ENCODE measurements around the gene JAKMIP3. TPM values are rescaled to one million over a fixed set of nuclear protein-coding genes. Genes with fewer than 3 reads are reported as not detected.

JAKMIP3 gene
- total and polyA plus RNA-seq, 10 of the 15 experiments (the other 5 are each of a cell fraction or from before 2014, with no cell fraction given) = 0.01 TPM; not detected in 7

DNA sequence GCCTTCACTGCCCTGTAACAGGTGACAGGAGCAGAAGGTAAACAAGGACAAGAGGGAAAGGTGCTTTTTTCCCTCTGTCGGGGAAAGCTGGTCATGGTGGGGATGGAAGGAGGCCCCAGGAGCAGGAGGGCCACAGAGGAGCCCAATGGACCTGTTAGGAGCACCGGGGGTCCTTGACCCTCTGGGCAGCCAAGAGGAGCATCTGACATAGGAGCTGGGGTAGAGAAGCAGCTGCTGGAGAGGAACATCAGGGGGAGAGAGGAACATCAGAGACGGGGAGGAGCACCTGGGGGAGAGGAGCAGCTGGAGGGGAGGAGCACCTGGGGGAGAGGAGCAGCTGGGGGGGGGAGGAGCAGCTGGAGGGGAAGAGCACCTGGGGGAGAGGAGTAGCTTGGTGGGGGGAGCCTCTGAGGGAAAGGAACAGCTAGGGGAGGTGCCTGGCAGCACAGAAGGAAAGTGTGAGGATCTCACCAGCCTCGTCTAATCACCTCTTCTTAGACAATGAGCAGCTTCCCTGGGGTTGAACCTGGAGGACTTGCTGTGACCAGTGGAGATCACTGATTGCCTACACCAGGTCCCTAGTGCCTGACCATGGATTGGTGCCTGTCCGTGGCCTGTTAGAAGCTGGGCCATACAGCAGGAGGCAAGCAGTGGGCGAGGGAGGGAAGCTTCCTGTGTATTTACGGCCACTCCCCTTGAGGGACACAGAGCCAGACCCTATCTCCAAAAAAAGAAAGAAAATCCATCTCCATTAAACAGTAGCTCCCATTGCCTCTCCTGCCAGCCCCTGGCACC, 37.6 kb downstream of the JAKMIP3 start:
- ChIA-PET POLR2A (no interaction called here), CTCF (no interaction called here), SMC1A (ENCODE audit: uncharacterized antibody, unreplicated experiment) (no interaction called here), RAD21 (ENCODE audit: unreplicated experiment) (no interaction called here)
- no peaks in the 10 kb centered on the region for H3K36me3 ChIP-seq (ENCODE audit: control insufficient read depth in 2 of 2, insufficient read depth in 2 of 2, low read length in 1 of 2)
- no peaks in the 10 kb centered on the region for H3K27me3 ChIP-seq (replicated peaks in 1 of 2; ENCODE audit: control insufficient read depth in 2 of 2, insufficient read depth in 2 of 2, low read length in 1 of 2)
- TF ChIP-seq STAT3 (IDR thresholded peaks at IDR 0.05; ENCODE audit: low read depth, low read length) = no peak
- TF ChIP-seq CEBPB (IDR thresholded peaks at IDR 0.05; ENCODE audit: borderline replicate concordance in 1 of 2, low read depth in 2 of 2, low read length in 2 of 2) = no peak
- no peak for TF ChIP-seq GABPA (IDR thresholded peaks at IDR 0.05; ENCODE audit: low read depth)
- TF ChIP-seq SP1 (IDR thresholded peaks at IDR 0.05; ENCODE audit: low read depth, low read length) = no peak
- no peak for TF ChIP-seq ASH2L (IDR thresholded peaks at IDR 0.05; ENCODE audit: borderline replicate concordance, low read depth)
- TF ChIP-seq BCL11A (IDR thresholded peaks at IDR 0.05; ENCODE audit: low read depth, low read length) = no peak
- TF ChIP-seq SMAD1 (IDR thresholded peaks at IDR 0.05; ENCODE audit: low read depth, partially characterized antibody) = no peak
- TF ChIP-seq, protein P1, sequence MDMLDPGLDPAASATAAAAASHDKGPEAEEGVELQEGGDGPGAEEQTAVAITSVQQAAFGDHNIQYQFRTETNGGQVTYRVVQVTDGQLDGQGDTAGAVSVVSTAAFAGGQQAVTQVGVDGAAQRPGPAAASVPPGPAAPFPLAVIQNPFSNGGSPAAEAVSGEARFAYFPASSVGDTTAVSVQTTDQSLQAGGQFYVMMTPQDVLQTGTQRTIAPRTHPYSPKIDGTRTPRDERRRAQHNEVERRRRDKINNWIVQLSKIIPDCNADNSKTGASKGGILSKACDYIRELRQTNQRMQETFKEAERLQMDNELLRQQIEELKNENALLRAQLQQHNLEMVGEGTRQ (IDR thresholded peaks at IDR 0.05; ENCODE audit: borderline replicate concordance, low read depth, low read length) = no peak
- no peak for TF ChIP-seq RUNX3 (IDR thresholded peaks at IDR 0.05; ENCODE audit: low read length)
- TF ChIP-seq, protein P2, sequence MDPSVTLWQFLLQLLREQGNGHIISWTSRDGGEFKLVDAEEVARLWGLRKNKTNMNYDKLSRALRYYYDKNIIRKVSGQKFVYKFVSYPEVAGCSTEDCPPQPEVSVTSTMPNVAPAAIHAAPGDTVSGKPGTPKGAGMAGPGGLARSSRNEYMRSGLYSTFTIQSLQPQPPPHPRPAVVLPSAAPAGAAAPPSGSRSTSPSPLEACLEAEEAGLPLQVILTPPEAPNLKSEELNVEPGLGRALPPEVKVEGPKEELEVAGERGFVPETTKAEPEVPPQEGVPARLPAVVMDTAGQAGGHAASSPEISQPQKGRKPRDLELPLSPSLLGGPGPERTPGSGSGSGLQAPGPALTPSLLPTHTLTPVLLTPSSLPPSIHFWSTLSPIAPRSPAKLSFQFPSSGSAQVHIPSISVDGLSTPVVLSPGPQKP (IDR thresholded peaks at IDR 0.05; ENCODE audit: low read depth, low read length) = no peak
- no peak for TF ChIP-seq NBN (IDR thresholded peaks at IDR 0.05)
- no peak for TF ChIP-seq POLR2A (IDR thresholded peaks at IDR 0.05; ENCODE audit: low read depth, low read length)
- no peak for TF ChIP-seq RCOR1 (conservative IDR thresholded peaks at IDR 0.05; ENCODE audit: low read depth, low read length)
- no peak for TF ChIP-seq FOXK2 (IDR thresholded peaks at IDR 0.05)
- no peak for TF ChIP-seq SIN3A (IDR thresholded peaks at IDR 0.05; ENCODE audit: low read depth, low read length)
- TF ChIP-seq MEF2B (IDR thresholded peaks at IDR 0.05; ENCODE audit: partially characterized antibody, poor library complexity, severe bottlenecking) = no peak
- no peak overlapping the region for H3K4me3 ChIP-seq
- no peaks in the 10 kb centered on the region for H3K9me3 ChIP-seq (replicated peaks; ENCODE audit: control insufficient read depth, insufficient read depth, low read length)
- no peak overlapping the region for H3K4me2 ChIP-seq (ENCODE audit: control insufficient read depth, insufficient read depth)
- H3K79me2 ChIP-seq (ENCODE audit: control insufficient read depth, insufficient read depth, low read length) = no peaks in the 10 kb centered on the region
- intact Hi-C loops (cut with micrococcal nuclease; ENCODE audit: unreplicated experiment) = no loop called here
- H3K9ac ChIP-seq (ENCODE audit: control insufficient read depth, insufficient read depth, low read length) = no peak overlapping the region
- in situ Hi-C loops (cut with MboI) = no loop called here
- H3K4me1 ChIP-seq (ENCODE audit: control insufficient read depth, insufficient read depth, low read length) = no peaks in the 10 kb centered on the region
- no peaks in the 10 kb centered on the region for H4K20me1 ChIP-seq (ENCODE audit: control insufficient read depth, insufficient read depth)
- FAIRE-seq (no peak), DNase-seq (ENCODE audit: low read depth, low spot score) (no peak), ATAC-seq (no peak)
- no peak overlapping the region for H3K27ac ChIP-seq (ENCODE audit: control insufficient read depth, insufficient read depth)
- no TSS peak for BruUV-seq (replicated peaks)
- H2AFZ ChIP-seq (ENCODE audit: control insufficient read depth, low read depth, low read length) = no peak overlapping the region
- WGBS (ENCODE audit: insufficient coverage, insufficient replicate concordance, low lambda C conversion rate, missing lambda C conversion rate) = 23% methylated on average over 6 of the region's 7 CpGs

All from GM12878 (cell line).